Right lobe of liver (tissue), 6 donors: ENCODE results near the gene USP12. TPM values are rescaled to one million over a fixed set of nuclear protein-coding genes. Genes with fewer than 3 reads are reported as not detected.
"Not testable (repeated sequence)": the region's sequence is repeated elsewhere in the genome, so short reads cannot be mapped to it uniquely, and the experiment has no call there.

Experiments used
- ATAC-seq, 4 donors: fragments of 200-7000 bp; cut with Tn5 transposase; one replicate each; pipeline ENCODE4 v1.9.1; 2020; ENCODE audit warnings: mild to moderate bottlenecking in 4 of 4, moderate library complexity in 4 of 4
- DNase-seq, 3 donors: peaks; one replicate each; pipeline ENCODE4 v3.0.0-alpha.2; 2020
- H3K27ac ChIP-seq, 3 donors: fragments of 200-600 bp; one replicate each; pipeline ENCODE4 v1.8.0; 2022
- H3K27me3 ChIP-seq, 2 donors: fragments of 200-600 bp; one replicate each; pipeline ENCODE4 v1.8.0; 2022
- H3K36me3 ChIP-seq, 4 donors: fragments of 200-600 bp; sonication (generic) in 1 of 4; one replicate each; pipeline versions ENCODE4 v1.5.1 to v1.8.0; 2017 to 2022; ENCODE audit warnings: control low read depth in 1 of 4
- H3K4me1 ChIP-seq, 4 donors: fragments of 200-600 bp; sonication (generic) in 1 of 4; one replicate each; pipeline versions ENCODE4 v1.5.1 to v1.8.0; 2017 to 2022; ENCODE audit warnings: control low read depth in 1 of 4
- H3K4me3 ChIP-seq, 3 donors: fragments of 200-600 bp; one replicate each; pipeline ENCODE4 v1.8.0; 2022
- H3K9me3 ChIP-seq, 4 donors: fragments of 200-600 bp; sonication (generic) in 1 of 4; one replicate each; pipeline versions ENCODE4 v1.5.1 to v1.8.0; 2017 to 2022; ENCODE audit warnings: control low read depth in 1 of 4
- CTCF ChIP-seq, 4 donors: fragments of 200-600 bp in 3 of 4; fragments of 450-650 bp in 1 of 4; IDR thresholded peaks; one replicate each; pipeline versions ENCODE4 v1.5.1 to v1.8.0; 2016 to 2022; ENCODE audit warnings: antibody characterized with exemption in 4 of 4, mild to moderate bottlenecking in 2 of 4
- POLR2A ChIP-seq: fragments of 450-650 bp; IDR thresholded peaks from one replicate; pipeline ENCODE4 v1.6.1; 2017; ENCODE audit warnings: antibody characterized with exemption, mild to moderate bottlenecking
- WGBS: methylation state at CpG from one replicate; pipeline ENCODE4 v1.1.6; 2018; ENCODE audit warnings: low coverage, low lambda C conversion rate; ENCODE audit not compliant: insufficient coverage; ENCODE audit errors: missing lambda C conversion rate; 5-methylcytosine and 5-hydroxymethylcytosine counted together
- intact Hi-C, 2 donors: fragments of 100-400 bp; cut with DNase I; formaldehyde crosslinking; loops; one replicate each; pipeline versions ENCODE4 v1.11.2 to v1.14.1; 2022
- total RNA-seq, 6 experiments: library from RNA; depleted of rRNA in 2 of 6; stranded (reverse); fragments of >200 nt in 2 of 6; fragmentation: NEBNext Ultra II Directional in 3 of 6; extraction: Animal tissue kit (Norgen Biotek cat#: 25700) in 3 of 6; gene quantifications; one replicate each; pipeline versions ENCODE4 v1.1.0 to v1.2.4, GENCODE V29; 2016 to 2023
- donor health status: DM: no; HTN: yes; CAD: no.
- donor health status: DM: no; HTN: no; CAD: no.
- donor health status: DM: no; HTN: no; CAD: no.
- donor health status: DM: no; HTN: yes; CAD: no.
- donor health status: DM: no; HTN: yes; CAD: no.

USP12 gene
- total RNA-seq, 6 experiments from 2014 or later: 11.5 to 25.4 (median 14.6) TPM

GRCh38 chr13:27076421-27076820, 95.2 kb downstream of the USP12 start:
- H3K36me3 ChIP-seq: peaks cover 0 to 1% (median 0%) of the 10 kb centered on the region in 4 donors
- DNase-seq: no peak

GRCh38 chr13:27073186-27073585, 98.4 kb downstream of the USP12 start:
- WGBS: 100% methylated on average over 1 of the region's 1 CpG
- Histone ChIP-seq H3K4me3 (no peak overlapping the region), H3K4me1 (no peaks in the 10 kb centered on the region), H3K36me3 (peaks cover 0 to 5% (median under 1%) of the 10 kb centered on the region in 4 donors), H3K27ac (no peak overlapping the region), H3K27me3 (no peaks in the 10 kb centered on the region), H3K9me3 (no peaks in the 10 kb centered on the region)
- no peak for TF ChIP-seq CTCF (IDR thresholded peaks at IDR 0.05)
- TF ChIP-seq POLR2A: no peak
- intact Hi-C loops: no loop called here
- no peak for ATAC-seq
- no peak for DNase-seq

More at GRCh38 chr13:27076421-27076820, 95.2 kb downstream of the USP12 start:
- Histone ChIP-seq H3K27ac (no peak overlapping the region), H3K4me1 (no peaks in the 10 kb centered on the region), H3K27me3 (no peaks in the 10 kb centered on the region), H3K9me3 (no peaks in the 10 kb centered on the region), H3K4me3 (no peak overlapping the region)
- ATAC-seq: no peak
- intact Hi-C loops: no loop called here
- TF ChIP-seq POLR2A (no peak), CTCF (IDR thresholded peaks at IDR 0.05) (no peak)

GRCh38 chr13:27066123-27066522, 105.5 kb downstream of the USP12 start:
- intact Hi-C loops, DNase-seq, H3K27me3 ChIP-seq, H3K27ac ChIP-seq, H3K36me3 ChIP-seq, H3K9me3 ChIP-seq, ATAC-seq, H3K4me1 ChIP-seq, H3K4me3 ChIP-seq: not testable (repeated sequence)
- 100% methylated on average over 1 of the region's 1 CpG for WGBS

GRCh38 chr13:27065582-27065981, 106.0 kb downstream of the USP12 start:
- no peak overlapping the region for H3K4me3 ChIP-seq
- no peaks in the 10 kb centered on the region for H3K4me1 ChIP-seq
- TF ChIP-seq CTCF (IDR thresholded peaks at IDR 0.05) (no peak), POLR2A (no peak)
- ATAC-seq: no peak
- H3K36me3 ChIP-seq: peaks cover 0 to 5% (median 0%) of the 10 kb centered on the region in 4 donors
- intact Hi-C loops: no loop called here
- no peak overlapping the region for H3K27ac ChIP-seq
- DNase-seq: no peak
- H3K9me3 ChIP-seq: no peaks in the 10 kb centered on the region
- no peaks in the 10 kb centered on the region for H3K27me3 ChIP-seq

GRCh38 chr13:27064252-27064995, 107.2 kb downstream of the USP12 start:
- Histone ChIP-seq H3K36me3 (no peaks in the 10 kb centered on the region), H3K4me3 (no peak overlapping the region), H3K27ac (no peak overlapping the region), H3K9me3 (no peaks in the 10 kb centered on the region), H3K4me1 (no peaks in the 10 kb centered on the region), H3K27me3 (no peaks in the 10 kb centered on the region)
- ATAC-seq (no peak), DNase-seq (no peak)
- intact Hi-C loops: no loop called here
- TF ChIP-seq CTCF (IDR thresholded peaks at IDR 0.05) (no peak), POLR2A (no peak)
- WGBS: 83% methylated on average over 9 of the region's 9 CpGs
